HepG2 (cell line): Measurements from ENCODE around the gene RPTOR. TPM values are rescaled to one million over a fixed set of nuclear protein-coding genes. Genes with fewer than 3 reads are reported as not detected.

ENCODE experiments used
- ATAC-seq: fragments of 200-7000 bp; cut with Tn5 transposase; 3 replicates; pipeline ENCODE4 v1.9.1; 2020; ENCODE audit warnings: mild to moderate bottlenecking, moderate library complexity
- BruUV-seq: library from RNA; stranded (reverse); fragments of 400-500 nt; replicated peaks from 2 replicates; lab custom pipeline; 2021; lab: Mats Ljungman, UMichigan
- CTCF ChIA-PET: fragments of 300-600 bp; formaldehyde crosslinking; extraction: SDS; loops from one replicate; lab custom pipeline; 2021; ENCODE audit warnings: low total read pairs, inconsistent platforms, low intra/inter-chr PET ratio; lab: Yijun Ruan, JAX
- POLR2A ChIA-PET: fragments of 350-600 bp; sonication (Branson Sonifier 250); formaldehyde crosslinking; loops from one replicate; lab custom pipeline; 2020; ENCODE audit warnings: antibody characterized with exemption, inconsistent platforms; lab: Yijun Ruan, JAX
- DNase-seq: peaks from one replicate; pipeline ENCODE4 v3.0.0-alpha.2; 2015; ENCODE audit warnings: low spot score
- FAIRE-seq: peaks from 3 replicates; lab custom pipeline; 2011; peaks lifted over from hg19 to GRCh38; lab: Jason Lieb, UNC
- H2AFZ ChIP-seq: one replicate; pipeline ENCODE4 v1.6.1; 2011; ENCODE audit warnings: low read length, inconsistent platforms
- H3K27ac ChIP-seq: fragments of 300-600 bp; 3 replicates; pipeline ENCODE4 v1.8.0; 2011; ENCODE audit warnings: mixed run types, mild to moderate bottlenecking, mixed read lengths, low read length, inconsistent platforms; ENCODE audit not compliant: insufficient read depth; ENCODE audit errors: extremely low read length
- H3K27me3 ChIP-seq, 2 experiments: fragments of 200-600 bp in 1 of 2; 2 replicates in 1 of 2; 3 replicates in 1 of 2; pipeline versions ENCODE4 v1.6.0 to v1.8.0; 2011; ENCODE audit warnings: low read length in 2 of 2, mild to moderate bottlenecking in 2 of 2, moderate library complexity in 2 of 2, inconsistent platforms in 1 of 2; ENCODE audit not compliant: insufficient read depth in 2 of 2, control insufficient read depth in 1 of 2
- H3K36me3 ChIP-seq, 2 experiments: fragments of 200-600 bp in 1 of 2; replicated peaks in 1 of 2; 2 replicates in 1 of 2; 3 replicates in 1 of 2; pipeline versions ENCODE4 v1.5.1 to v1.8.0; 2011; ENCODE audit warnings: low read length in 2 of 2, inconsistent platforms in 1 of 2; ENCODE audit not compliant: insufficient read depth in 2 of 2, control insufficient read depth in 1 of 2
- H3K4me1 ChIP-seq: 2 replicates; pipeline ENCODE4 v1.5.1; 2012; ENCODE audit warnings: low read length, inconsistent platforms; ENCODE audit not compliant: insufficient read depth
- H3K4me2 ChIP-seq: 2 replicates; pipeline ENCODE4 v1.6.0; 2011; ENCODE audit warnings: low read depth, low read length, inconsistent platforms
- H3K4me3 ChIP-seq, 3 experiments: fragments of 200-600 bp in 1 of 3; sonication (generic), shearing (Covaris generic) in 1 of 3; replicated peaks in 1 of 3; 2 replicates each; pipeline ENCODE4 v1.5.1; 2011 to 2016; ENCODE audit warnings: low read length in 3 of 3, inconsistent platforms in 2 of 3, low read depth in 2 of 3, mild to moderate bottlenecking in 2 of 3, control low read depth in 1 of 3, mixed read lengths in 1 of 3; ENCODE audit not compliant: insufficient read depth in 1 of 3
- H3K79me2 ChIP-seq: one replicate; pipeline ENCODE4 v1.6.1; 2011; ENCODE audit warnings: low read length, inconsistent platforms; ENCODE audit not compliant: insufficient read depth
- H3K9ac ChIP-seq: 2 replicates; pipeline ENCODE4 v1.6.0; 2011; ENCODE audit warnings: mild to moderate bottlenecking, low read depth, low read length, inconsistent platforms; ENCODE audit not compliant: insufficient read depth
- H3K9me3 ChIP-seq: 2 replicates; pipeline ENCODE4 v1.5.1; 2012; ENCODE audit warnings: mild to moderate bottlenecking, low read length
- H4K20me1 ChIP-seq: 2 replicates; pipeline ENCODE4 v1.6.0; 2011; ENCODE audit warnings: inconsistent platforms, mild to moderate bottlenecking, low read length, moderate library complexity; ENCODE audit not compliant: insufficient read depth
- GLI4 ChIP-seq: sonication (generic); formaldehyde crosslinking; IDR thresholded peaks from 2 replicates; pipeline ENCODE4 v1.5.1; 2020; ENCODE audit warnings: missing genetic modification reagents, mild to moderate bottlenecking, moderate library complexity, borderline replicate concordance
- PRDM15 ChIP-seq: sonication (generic); formaldehyde crosslinking; IDR thresholded peaks from 2 replicates; pipeline ENCODE4 v1.4.0; 2020; ENCODE audit warnings: missing genetic modification reagents
- ZBTB46 ChIP-seq: sonication (generic); formaldehyde crosslinking; IDR thresholded peaks from 2 replicates; pipeline ENCODE4 v1.4.0; 2020; ENCODE audit warnings: mild to moderate bottlenecking, missing genetic modification reagents, borderline replicate concordance
- ZNF777 ChIP-seq: sonication (generic); formaldehyde crosslinking; IDR thresholded peaks from 2 replicates; pipeline ENCODE4 v1.4.0; 2020; ENCODE audit warnings: missing genetic modification reagents
- WGBS: methylation state at CpG from one replicate; pipeline ENCODE4 v1.1.6; 2017; ENCODE audit warnings: low lambda C conversion rate; 5-methylcytosine and 5-hydroxymethylcytosine counted together
- in situ Hi-C: cut with HindIII; loops from 2 replicates; pipeline ENCODE4 v1.10.0; 2017; ENCODE audit warnings: low pct_unique_long_range_greater_than_20kb; ENCODE audit not compliant: extremely low pct_ligation_motif_present
- intact Hi-C: fragments of 100-400 bp; cut with micrococcal nuclease; formaldehyde crosslinking; loops from one replicate; pipeline ENCODE4 v1.10.0; 2022; ENCODE audit not compliant: unreplicated experiment
- polyA plus RNA-seq, 8 experiments: library from polyadenylated mRNA; depleted of rRNA in 3 of 8; stranded (reverse) in 7 of 8; unstranded in 1 of 8; fragments of >200 nt; fragmentation: Illumina TruSeq in 4 of 8; extraction: Trizol in 4 of 8; gene quantifications; 2 replicates each; pipeline versions ENCODE4 v1.2.1 to v1.2.3, GENCODE V29; 2011 to 2016; ENCODE audit warnings: low read depth in 4 of 8, missing spikeins in 1 of 8, mixed read lengths in 1 of 8; ENCODE audit not compliant: insufficient read depth in 1 of 8
- total RNA-seq, 5 experiments: library from RNA; depleted of rRNA; stranded (reverse); fragments of >200 nt; fragmentation: Illumina TruSeq; extraction: Trizol; gene quantifications; 2 replicates each; pipeline ENCODE4 v1.2.3, GENCODE V29; 2016; ENCODE audit warnings: low read depth in 1 of 5
- TF ChIP-seq, protein P1 (sequence below): sonication (generic); formaldehyde crosslinking; IDR thresholded peaks from 2 replicates; pipeline ENCODE4 v1.5.0; 2020; ENCODE audit warnings: mild to moderate bottlenecking, missing genetic modification reagents

Gene RPTOR
- total and polyA plus RNA-seq, 2 of the 13 experiments (the other 11 are each of a cell fraction or from before 2014, with no cell fraction given), result 6.6 to 25.3 TPM

- TF ChIP-seq, protein P1, sequence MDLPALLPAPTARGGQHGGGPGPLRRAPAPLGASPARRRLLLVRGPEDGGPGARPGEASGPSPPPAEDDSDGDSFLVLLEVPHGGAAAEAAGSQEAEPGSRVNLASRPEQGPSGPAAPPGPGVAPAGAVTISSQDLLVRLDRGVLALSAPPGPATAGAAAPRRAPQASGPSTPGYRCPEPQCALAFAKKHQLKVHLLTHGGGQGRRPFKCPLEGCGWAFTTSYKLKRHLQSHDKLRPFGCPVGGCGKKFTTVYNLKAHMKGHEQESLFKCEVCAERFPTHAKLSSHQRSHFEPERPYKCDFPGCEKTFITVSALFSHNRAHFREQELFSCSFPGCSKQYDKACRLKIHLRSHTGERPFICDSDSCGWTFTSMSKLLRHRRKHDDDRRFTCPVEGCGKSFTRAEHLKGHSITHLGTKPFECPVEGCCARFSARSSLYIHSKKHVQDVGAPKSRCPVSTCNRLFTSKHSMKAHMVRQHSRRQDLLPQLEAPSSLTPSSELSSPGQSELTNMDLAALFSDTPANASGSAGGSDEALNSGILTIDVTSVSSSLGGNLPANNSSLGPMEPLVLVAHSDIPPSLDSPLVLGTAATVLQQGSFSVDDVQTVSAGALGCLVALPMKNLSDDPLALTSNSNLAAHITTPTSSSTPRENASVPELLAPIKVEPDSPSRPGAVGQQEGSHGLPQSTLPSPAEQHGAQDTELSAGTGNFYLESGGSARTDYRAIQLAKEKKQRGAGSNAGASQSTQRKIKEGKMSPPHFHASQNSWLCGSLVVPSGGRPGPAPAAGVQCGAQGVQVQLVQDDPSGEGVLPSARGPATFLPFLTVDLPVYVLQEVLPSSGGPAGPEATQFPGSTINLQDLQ (CRISPR knock-in tag), result no peak
- no peak for TF ChIP-seq GLI4 (CRISPR knock-in tag)
- TF ChIP-seq ZBTB46 (CRISPR knock-in tag), result no peak
Observed at GRCh38 chr17:80513201-80513600, 31.4 kb upstream of the RPTOR start (continued).

DNA sequence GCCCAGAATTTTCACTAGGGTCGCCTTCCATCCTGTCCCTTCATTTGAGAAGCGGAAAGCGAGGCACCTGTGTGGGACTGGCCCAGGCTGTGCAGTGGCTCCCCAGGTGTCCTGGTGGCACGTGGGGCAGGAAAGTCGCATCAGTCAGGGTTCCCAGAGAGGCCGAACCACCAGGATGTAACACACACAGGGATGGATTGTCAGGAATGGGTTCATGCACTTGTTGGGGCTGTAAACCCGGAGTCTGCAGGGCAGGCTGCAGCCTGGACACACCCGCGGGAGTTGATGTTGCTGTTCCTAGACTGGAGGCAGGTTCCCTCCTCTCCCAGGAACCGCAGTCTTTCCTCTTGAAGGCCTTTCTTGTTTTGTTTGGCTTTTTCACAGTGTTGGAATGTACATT is 30.7 kb upstream of the RPTOR start:
- ChIA-PET CTCF (no interaction called here), POLR2A (interaction anchor here (0.6 kb wide), 1 partner anchor 10 kb away, joined by 4 read pairs; no protein-coding TSS in a partner anchor)
- no peak overlapping the region for H3K27ac ChIP-seq
- H2AFZ ChIP-seq, result no peak overlapping the region
- no peaks in the 10 kb centered on the region for H3K9me3 ChIP-seq
- H3K4me3 ChIP-seq, result no peak overlapping the region
- intact Hi-C loops (no loop called here), in situ Hi-C loops (no loop called here)
- H3K4me2 ChIP-seq, result no peak overlapping the region
- H3K9ac ChIP-seq, result no peak overlapping the region
- peaks cover 0 to 59% of the 10 kb centered on the region in 2 experiments for H3K27me3 ChIP-seq
- no peak for DNase-seq
- H3K79me2 ChIP-seq, result no peaks in the 10 kb centered on the region
- TF ChIP-seq PRDM15 (CRISPR knock-in tag) (peak; percentile 91), ZNF777 (CRISPR knock-in tag) (no peak)
- no peaks in the 10 kb centered on the region for H3K4me1 ChIP-seq
- no peak for FAIRE-seq
- WGBS, result 26% methylated on average over 10 of the region's 10 CpGs
- BruUV-seq, result no TSS peak
- no peaks in the 10 kb centered on the region for H4K20me1 ChIP-seq
- ATAC-seq, result no peak
- no peaks in the 10 kb centered on the region for H3K36me3 ChIP-seq
